Measurements from ENCODE around the gene SASS6.

GRCh38 chr1:100077531-100077930 is 55.2 kb downstream of the SASS6 start:
- TF ChIP-seq POLR2A (IDR thresholded peaks at IDR 0.05; ENCODE audit: low read length) (no peak), GATA1 (IDR thresholded peaks at IDR 0.05; ENCODE audit: low read depth, low read length) (no peak)

Data from erythroblast (primary cell).